ENCODE results near the gene PAGE4.
A peak's percentile ranks its signal among the peaks of the same experiment; 100 is the strongest.

PAGE4 gene

DNA sequence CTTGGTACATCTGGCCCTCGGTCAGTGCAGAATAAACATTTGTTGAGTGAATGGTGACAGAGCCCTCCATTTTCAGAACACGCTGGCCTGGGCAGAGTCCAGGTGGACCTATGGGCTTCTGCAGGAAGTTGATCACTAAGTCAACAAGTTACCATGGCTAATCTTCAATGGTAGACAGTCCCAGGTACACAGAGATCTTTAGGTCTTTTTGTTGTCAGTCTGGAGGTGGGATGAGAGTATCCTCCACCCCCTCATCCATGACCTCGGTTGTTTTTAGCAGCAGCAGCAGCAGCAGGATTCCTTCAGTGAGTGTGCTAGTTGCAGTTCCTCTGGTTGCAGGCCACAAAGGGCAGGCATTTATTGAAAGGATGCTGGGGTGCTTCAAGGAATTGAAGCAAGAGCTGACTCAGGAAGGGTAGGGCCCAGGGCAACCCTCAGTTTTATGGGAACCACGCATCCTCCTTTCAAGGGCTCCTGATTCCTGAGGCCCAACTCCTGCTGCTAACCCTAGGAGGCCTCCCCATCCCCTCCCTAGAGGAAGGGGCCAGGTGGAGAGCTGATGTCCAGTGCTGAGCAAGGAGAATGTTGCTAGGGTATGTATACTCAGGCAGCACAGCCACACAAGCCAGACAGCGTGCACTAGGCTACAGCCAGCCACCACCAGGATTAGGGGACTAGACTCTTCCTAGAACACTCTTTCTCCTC, 48.4 kb downstream of the PAGE4 start:
- DNase-seq, result no peak

DNA sequence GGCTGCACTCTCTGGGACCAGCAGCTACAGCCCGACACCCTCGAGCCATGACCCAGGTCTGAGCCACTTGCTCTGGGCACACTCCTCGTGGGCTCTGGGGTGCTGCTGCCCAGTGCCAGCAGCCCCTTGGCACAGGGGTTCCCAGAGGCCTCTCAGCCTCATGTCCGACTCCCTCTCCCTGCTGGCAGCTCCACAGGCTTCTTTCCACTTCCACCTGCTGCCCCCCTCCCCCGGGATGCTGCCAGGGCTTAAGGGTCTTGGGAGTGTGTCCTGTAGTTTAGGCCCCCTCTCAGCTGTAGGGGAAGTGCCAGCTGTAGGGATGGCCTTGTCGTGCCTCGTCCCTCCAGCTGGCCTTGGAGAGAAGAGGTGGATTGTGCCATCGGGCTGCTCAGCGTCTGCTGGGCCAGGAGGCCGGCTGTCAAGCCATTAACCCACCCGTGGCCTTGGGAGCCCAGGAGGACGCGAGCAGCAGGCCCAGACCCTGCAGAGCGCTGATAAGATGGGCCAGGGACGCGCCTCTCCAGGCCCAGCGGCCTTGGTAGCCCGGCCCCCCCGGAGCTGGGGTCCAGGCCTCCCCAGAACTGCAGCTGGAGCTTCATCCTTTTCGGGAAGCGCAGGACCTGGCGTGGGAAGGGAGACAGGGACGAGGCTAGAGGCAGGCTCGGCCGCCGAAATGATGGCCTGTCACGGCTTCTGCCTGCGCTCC, 49.2 kb downstream of the PAGE4 start:
- DNase-seq, result no peak

- peak; percentile 27 for DNase-seq
These were observed 49.9 kb downstream of the PAGE4 start, which contains the start of gene USP27X for GRCh38 chrX:49878834-49879655. USP27X (plus strand) TSS chrX:49879484; CDS start chrX:49880308, 824 bp downstream.

GRCh38 chrX:49879656-49880277, 50.7 kb downstream of the PAGE4 start:
- DNase-seq, result no peak

DNA sequence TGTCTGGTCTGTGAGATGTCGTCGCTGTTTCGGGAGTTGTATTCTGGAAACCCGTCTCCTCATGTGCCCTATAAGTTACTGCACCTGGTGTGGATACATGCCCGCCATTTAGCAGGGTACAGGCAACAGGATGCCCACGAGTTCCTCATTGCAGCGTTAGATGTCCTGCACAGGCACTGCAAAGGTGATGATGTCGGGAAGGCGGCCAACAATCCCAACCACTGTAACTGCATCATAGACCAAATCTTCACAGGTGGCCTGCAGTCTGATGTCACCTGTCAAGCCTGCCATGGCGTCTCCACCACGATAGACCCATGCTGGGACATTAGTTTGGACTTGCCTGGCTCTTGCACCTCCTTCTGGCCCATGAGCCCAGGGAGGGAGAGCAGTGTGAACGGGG, 51.6 kb downstream of the PAGE4 start:
- no peak for DNase-seq

All from NCI-H2029 (cell line).